ENCODE results near the gene XPA. TPM values are rescaled to one million over a fixed set of nuclear protein-coding genes. Genes with fewer than 3 reads are reported as not detected.

The XPA gene
- total and polyA plus RNA-seq, 2 of the 8 experiments (the other 6 are each of a cell fraction or from before 2014, with no cell fraction given) = 0.24 to 2.6 TPM

- Histone ChIP-seq H3K9me3 (ENCODE audit: insufficient read depth in 2 of 2, low read depth in 1 of 2, low read length in 1 of 2) (no peaks in the 10 kb centered on the region), H3K9ac (replicated peaks in 1 of 4; ENCODE audit: extremely low read depth in 1 of 4, low read depth in 3 of 4, low read length in 3 of 4) (no peak overlapping the region), H3K79me1 (ENCODE audit: low read depth, low read length) (peaks cover 8% of the 10 kb centered on the region; the same call in 1 of the 2 replicates), H2BK12ac (ENCODE audit: low read depth, low read length) (no peak overlapping the region), H3K23ac (ENCODE audit: insufficient read length) (no peak overlapping the region), H4K91ac (replicated peaks; ENCODE audit: insufficient read length, low read length) (no peak overlapping the region), H2BK20ac (ENCODE audit: low read length) (no peak overlapping the region), H3K4ac (replicated peaks; ENCODE audit: insufficient read length, low read depth, low read length) (no peak overlapping the region), H2BK120ac (replicated peaks; ENCODE audit: low read depth, low read length) (no peak overlapping the region), H3K4me1 (replicated peaks in 1 of 4; ENCODE audit: control insufficient read depth in 3 of 4, insufficient read depth in 4 of 4, low read length in 3 of 4) (peaks cover 0 to 17% (median 4%) of the 10 kb centered on the region in 4 experiments; a peak in 6 of 7 replicates), H3K27ac (ENCODE audit: low read depth, low read length) (no peak overlapping the region), H2AFZ (ENCODE audit: low read length) (no peak overlapping the region), H3K36me3 (ENCODE audit: control insufficient read depth in 2 of 4, insufficient read depth in 4 of 4, low read length in 3 of 4) (peaks cover 0 to 9% (median 1%) of the 10 kb centered on the region in 4 experiments; a peak in 5 of 8 replicates), H2AK5ac (ENCODE audit: low read depth, low read length) (no peak overlapping the region), H3K18ac (ENCODE audit: extremely low read depth, low read length) (no peak overlapping the region), H3K56ac (replicated peaks; ENCODE audit: insufficient read length, low read depth, low read length) (no peak overlapping the region), H3K4me3 (ENCODE audit: extremely low read depth in 1 of 4, insufficient read depth in 2 of 4, low read depth in 3 of 4, low read length in 4 of 4) (no peak overlapping the region), H2BK15ac (ENCODE audit: low read length) (no peak overlapping the region), H3K4me2 (ENCODE audit: insufficient read depth in 1 of 2, low read depth in 2 of 2, low read length in 2 of 2) (no peak overlapping the region), H3K27me3 (replicated peaks in 1 of 4; ENCODE audit: control insufficient read depth in 3 of 4, extremely low read depth in 1 of 4, insufficient read depth in 3 of 4, low read length in 3 of 4) (no peaks in the 10 kb centered on the region), H4K8ac (ENCODE audit: extremely low read depth, insufficient read depth, low read length) (no peak overlapping the region), H3K14ac (ENCODE audit: insufficient read length) (no peak overlapping the region), H3K79me2 (ENCODE audit: control insufficient read depth in 1 of 2, insufficient read depth in 2 of 2, low read length in 2 of 2) (peaks cover 19 to 70% of the 10 kb centered on the region in 2 experiments), H4K5ac (ENCODE audit: insufficient read length, low read depth, low read length) (no peak overlapping the region), H3K23me2 (ENCODE audit: low read depth, low read length) (peaks cover 5% of the 10 kb centered on the region), H4K20me1 (replicated peaks in 1 of 2; ENCODE audit: control insufficient read depth in 1 of 2, insufficient read depth in 2 of 2, low read length in 2 of 2) (peaks cover 4 to 7% of the 10 kb centered on the region in 2 experiments), H2BK5ac (ENCODE audit: low read depth, low read length) (no peak overlapping the region)
- no peak for FAIRE-seq
- CTCF ChIA-PET (ENCODE audit: partially characterized antibody) = interaction anchor here (0.8 to 4.0 kb wide), 4 partner anchors 15 to 161 kb away, joined by 3 to 28 read pairs (median 10); no protein-coding TSS in a partner anchor
- DNase-seq (ENCODE audit: low read depth in 1 of 2, low spot score in 2 of 2) = no peak
- POLR2A ChIA-PET (ENCODE audit: partially characterized antibody) = no interaction called here
- TF ChIP-seq SAP30 (IDR thresholded peaks at IDR 0.05; ENCODE audit: insufficient read depth, insufficient replicate concordance, low read length) (no peak), PHF8 (conservative IDR thresholded peaks at IDR 0.05; ENCODE audit: low read depth, low read length) (no peak), ATF3 (IDR thresholded peaks at IDR 0.05; ENCODE audit: insufficient read depth, low read depth, low read length) (no peak), FOSL1 (IDR thresholded peaks at IDR 0.05; ENCODE audit: insufficient read depth, low read depth, low read length) (no peak)
Observed at GRCh38 chr9:97630591-97630990, 66.5 kb downstream of the XPA start.
